Fibroblast of pulmonary artery (primary cell): Measurements from ENCODE around the gene CLEC18B.
"Not testable (repeated sequence)": the region's sequence is repeated elsewhere in the genome, so short reads cannot be mapped to it uniquely, and the experiment has no call there.

Experiments
- DNase-seq: peaks from one replicate; pipeline ENCODE4 v3.0.0-alpha.2; 2010; ENCODE audit warnings: low read depth
- H3K4me3 ChIP-seq: replicated peaks from 2 replicates; pipeline ENCODE4 v1.5.1; 2011; ENCODE audit warnings: low read depth, mild to moderate bottlenecking, control low read depth, low read length, moderate library complexity
- CTCF ChIP-seq: IDR thresholded peaks from 2 replicates; pipeline ENCODE4 v1.5.1; 2011; ENCODE audit warnings: mild to moderate bottlenecking, control low read depth, low read length, inconsistent platforms; ENCODE audit errors: missing control alignments

CLEC18B gene

GRCh38 chr16:74382339-74383034, 38.8 kb downstream of the CLEC18B start:
- not testable (repeated sequence) for H3K4me3 ChIP-seq, DNase-seq

- not testable (repeated sequence) for H3K4me3 ChIP-seq, DNase-seq
Observed at GRCh38 chr16:74373847-74374184, 47.5 kb downstream of the CLEC18B start.

GRCh38 chr16:74372953-74373846, 48.1 kb downstream of the CLEC18B start:
- no peak for DNase-seq
- no peak overlapping the region for H3K4me3 ChIP-seq
- no peak for TF ChIP-seq CTCF

- no peak for DNase-seq
- TF ChIP-seq CTCF = no peak
- no peak overlapping the region for H3K4me3 ChIP-seq
Observed at GRCh38 chr16:74372369-74372768, 48.9 kb downstream of the CLEC18B start.

GRCh38 chr16:74370338-74371135, 50.7 kb downstream of the CLEC18B start:
- not testable (repeated sequence) for H3K4me3 ChIP-seq, DNase-seq

DNA sequence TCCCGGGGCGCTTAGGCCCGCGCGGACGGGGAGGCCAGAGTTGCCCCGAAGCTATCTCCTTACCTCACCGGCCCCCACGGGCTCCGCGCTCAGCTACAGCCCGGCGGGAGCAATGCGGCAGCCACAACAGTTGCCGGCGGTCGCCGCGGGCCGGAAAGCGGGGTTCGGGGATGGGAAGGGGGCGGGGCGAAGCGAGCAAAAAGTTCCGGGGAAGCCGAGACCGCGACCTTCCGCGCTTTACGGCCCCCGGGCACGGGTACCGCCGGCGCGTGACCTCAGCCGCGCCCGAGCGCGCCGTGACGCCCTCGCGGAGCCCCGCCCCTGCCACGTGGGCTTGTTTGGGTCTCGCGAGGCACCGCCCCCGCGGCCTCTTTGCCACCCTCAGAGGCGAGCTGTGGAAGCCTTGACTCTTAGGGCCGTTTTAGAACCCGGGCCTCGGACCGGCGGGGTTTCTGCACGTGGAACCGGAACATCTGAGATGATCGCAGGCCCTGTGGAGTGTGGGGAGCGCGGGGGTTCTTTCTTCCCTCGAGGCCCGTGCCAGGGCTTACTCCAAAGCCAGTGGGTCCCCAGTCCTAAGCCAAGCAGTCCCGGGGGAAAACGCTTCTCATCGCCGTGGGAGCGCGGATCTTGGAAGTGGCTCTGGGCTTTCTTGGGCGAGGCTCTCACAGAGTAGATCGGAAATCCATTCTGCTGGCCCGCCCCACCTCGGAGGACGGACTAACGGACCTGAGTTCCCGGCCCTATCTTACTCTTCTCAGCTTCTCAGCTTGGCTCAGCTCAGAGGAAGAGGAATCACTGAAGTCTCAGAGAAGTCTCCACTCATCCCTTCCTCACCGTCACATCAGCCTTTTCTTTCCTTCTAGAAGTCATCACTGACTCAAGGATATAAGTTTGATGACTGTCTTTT, 53.0 kb downstream of the CLEC18B start:
- peak overlapping the region; percentile 77 for H3K4me3 ChIP-seq
- peak; percentile 95 for DNase-seq

DNA sequence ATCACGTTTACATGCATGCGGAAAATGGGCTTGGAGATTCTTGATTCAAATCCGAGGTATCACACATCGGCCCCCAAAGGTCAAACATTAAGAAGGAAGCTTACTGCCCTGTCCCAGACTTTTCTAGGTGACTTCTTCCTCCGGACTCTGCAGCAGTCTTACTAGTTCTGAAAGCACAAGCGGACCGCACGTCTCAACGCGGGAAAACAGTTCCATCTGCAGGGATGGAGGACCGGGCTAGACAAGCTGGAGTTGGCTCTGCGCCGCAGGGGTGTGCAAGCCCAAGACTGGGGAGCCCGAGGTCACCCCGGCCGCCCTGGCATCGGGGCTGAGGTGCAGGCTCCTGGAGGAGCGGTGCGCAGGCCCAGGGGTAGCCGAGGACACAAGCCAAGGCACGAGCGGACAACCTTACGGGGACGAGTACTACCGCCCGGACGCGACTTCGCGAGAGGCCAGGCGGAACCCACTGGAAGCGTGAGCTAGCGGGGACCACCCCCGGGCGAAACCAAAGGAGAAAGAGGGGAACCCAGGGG, 53.7 kb downstream of the CLEC18B start:
- DNase-seq = peak; percentile 14
- peak overlapping the region; percentile 77 for H3K4me3 ChIP-seq

DNA sequence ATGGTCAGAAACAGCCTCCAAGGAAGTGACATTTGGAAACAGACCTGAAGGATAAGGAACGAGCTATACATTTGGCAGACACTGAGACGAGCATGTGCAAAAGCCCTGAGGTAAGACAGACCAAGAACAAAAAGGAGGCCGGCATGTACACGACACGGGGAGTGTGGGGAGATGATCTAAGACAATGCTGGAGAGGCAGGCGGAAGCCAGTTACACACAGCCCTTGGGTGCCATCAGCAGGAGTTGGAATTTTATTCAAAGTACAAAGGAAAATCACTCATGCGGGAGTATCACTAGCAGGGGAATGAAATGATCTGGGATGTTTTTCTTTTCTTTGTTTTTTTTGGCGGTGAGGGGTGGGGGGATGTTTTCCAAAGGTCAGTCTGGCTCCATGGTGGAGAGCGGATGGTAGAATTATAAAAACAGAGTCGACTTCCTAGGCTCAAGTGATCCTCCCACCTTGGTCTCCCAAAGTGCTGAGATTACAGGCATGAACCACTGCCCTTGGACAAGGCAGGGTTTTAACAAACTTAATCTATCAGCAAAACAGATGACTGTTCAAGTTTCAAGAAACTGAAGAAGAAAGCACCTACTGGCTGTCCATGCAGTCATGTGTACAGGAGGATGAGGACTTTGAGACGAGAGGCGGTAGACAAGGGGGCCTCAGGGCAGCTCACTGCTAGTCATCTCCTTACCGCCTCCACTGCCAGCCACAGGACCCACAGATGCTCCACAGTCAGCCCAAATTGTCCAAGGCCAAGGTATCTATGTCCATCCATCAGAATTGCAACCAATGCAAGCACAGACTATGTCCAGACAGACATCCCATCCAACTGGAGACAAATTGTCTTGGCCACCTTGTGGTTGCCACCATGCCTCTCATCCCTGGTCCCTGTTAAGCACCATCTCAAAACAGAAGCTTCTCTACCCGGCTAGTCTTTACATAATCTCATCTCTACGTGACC, 59.4 kb downstream of the CLEC18B start:
- not testable (repeated sequence) for H3K4me3 ChIP-seq, DNase-seq
